Activated naive CD4-positive, alpha-beta T cell treated with anti-CD3 and anti-CD28 coated beads, Interleukin-2, amount 10 ng/mL, durations not matched to agents 7 days and 5 days (primary cell): ENCODE measurements around the gene COL6A1.
"Not testable (repeated sequence)": the region's sequence is repeated elsewhere in the genome, so short reads cannot be mapped to it uniquely, and the experiment has no call there.

ENCODE experiments used
- CTCF ChIA-PET: fragments of 350-600 bp; sonication (Branson Sonifier 250); formaldehyde crosslinking; loops from one replicate; lab custom pipeline; 2021; ENCODE audit warnings: antibody characterized with exemption; lab: Charles Lee
- DNase-seq: peaks from one replicate; pipeline ENCODE4 v3.0.0-alpha.2; 2020
- H3K27ac Mint-ChIP-seq: one replicate; pipeline ENCODE4 v1.8.0; 2021; ENCODE audit warnings: mild to moderate bottlenecking, moderate library complexity, mixed read lengths
- H3K27me3 Mint-ChIP-seq: one replicate; pipeline ENCODE4 v1.8.0; 2021; ENCODE audit warnings: mild to moderate bottlenecking, mixed read lengths
- H3K36me3 Mint-ChIP-seq: one replicate; pipeline ENCODE4 v1.8.0; 2021; ENCODE audit warnings: mixed read lengths
- H3K4me1 Mint-ChIP-seq: one replicate; pipeline ENCODE4 v1.8.0; 2021; ENCODE audit warnings: mixed read lengths
- H3K4me3 Mint-ChIP-seq: one replicate; pipeline ENCODE4 v1.8.0; 2021; ENCODE audit warnings: mild to moderate bottlenecking, moderate library complexity, mixed read lengths
- H3K9me3 Mint-ChIP-seq: one replicate; pipeline ENCODE4 v1.8.0; 2021; ENCODE audit warnings: mixed read lengths

Gene COL6A1

GRCh38 chr21:45969921-45970673 lies 11.5 kb upstream of the COL6A1 start:
- peaks cover 48% of the 10 kb centered on the region for H3K27me3 Mint-ChIP-seq
- CTCF ChIA-PET = interaction anchor here (0.6 to 0.8 kb wide), 2 partner anchors 383 to 632 kb away, joined by 3 to 4 read pairs; no protein-coding TSS in a partner anchor

GRCh38 chr21:45970674-45971615 lies 10.6 kb upstream of the COL6A1 start:
- H3K4me3 Mint-ChIP-seq = no peak overlapping the region
- H3K27me3 Mint-ChIP-seq = peaks cover 56% of the 10 kb centered on the region
- no peaks in the 10 kb centered on the region for H3K9me3 Mint-ChIP-seq
- CTCF ChIA-PET = interaction anchor here (0.8 kb wide), 1 partner anchor 631 kb away, joined by 3 read pairs; no protein-coding TSS in a partner anchor
- H3K27ac Mint-ChIP-seq = no peak overlapping the region
- H3K4me1 Mint-ChIP-seq = peaks cover 8% of the 10 kb centered on the region
- DNase-seq = peak; percentile 64
- H3K36me3 Mint-ChIP-seq = no peaks in the 10 kb centered on the region

More at GRCh38 chr21:45969921-45970673, 11.5 kb upstream of the COL6A1 start:
- no peak for DNase-seq
- no peaks in the 10 kb centered on the region for H3K9me3 Mint-ChIP-seq
- no peaks in the 10 kb centered on the region for H3K36me3 Mint-ChIP-seq
- peaks cover 4% of the 10 kb centered on the region for H3K4me1 Mint-ChIP-seq
- H3K27ac Mint-ChIP-seq = no peak overlapping the region
- no peak overlapping the region for H3K4me3 Mint-ChIP-seq

GRCh38 chr21:45971616-45972352 lies 9.8 kb upstream of the COL6A1 start:
- Mint-ChIP-seq H3K27ac (no peak overlapping the region), H3K4me3 (no peak overlapping the region)

GRCh38 chr21:45972353-45972715 lies 9.2 kb upstream of the COL6A1 start:
- H3K4me1 Mint-ChIP-seq = peaks cover 8% of the 10 kb centered on the region
- H3K27me3 Mint-ChIP-seq = peaks cover 70% of the 10 kb centered on the region
- no peak overlapping the region for H3K27ac Mint-ChIP-seq
- CTCF ChIA-PET = interaction anchor here (2.5 kb wide), 1 partner anchor 171 kb away, joined by 9 read pairs; no protein-coding TSS in a partner anchor
- DNase-seq = no peak
- H3K36me3 Mint-ChIP-seq = no peaks in the 10 kb centered on the region
- no peak overlapping the region for H3K4me3 Mint-ChIP-seq
- H3K9me3 Mint-ChIP-seq = no peaks in the 10 kb centered on the region

More at GRCh38 chr21:45971616-45972352, 9.8 kb upstream of the COL6A1 start:
- CTCF ChIA-PET = interaction anchor here (2.5 kb wide), 1 partner anchor 172 kb away, joined by 9 read pairs; no protein-coding TSS in a partner anchor
- H3K27me3 Mint-ChIP-seq = peaks cover 65% of the 10 kb centered on the region
- H3K36me3 Mint-ChIP-seq = no peaks in the 10 kb centered on the region
- H3K4me1 Mint-ChIP-seq = peaks cover 8% of the 10 kb centered on the region
- no peak for DNase-seq
- H3K9me3 Mint-ChIP-seq = no peaks in the 10 kb centered on the region

GRCh38 chr21:45972716-45973474 lies 8.7 kb upstream of the COL6A1 start:
- Mint-ChIP-seq H3K9me3 (no peaks in the 10 kb centered on the region), H3K36me3 (no peaks in the 10 kb centered on the region), H3K4me3 (no peak overlapping the region), H3K4me1 (peaks cover 8% of the 10 kb centered on the region), H3K27me3 (peaks cover 73% of the 10 kb centered on the region), H3K27ac (no peak overlapping the region)
- no peak for DNase-seq
- CTCF ChIA-PET = interaction anchor here (0.8 to 2.5 kb wide), 4 partner anchors 10 to 306 kb away, joined by 3 to 9 read pairs (median 4); no protein-coding TSS in a partner anchor

- Mint-ChIP-seq H3K4me1 (peaks cover 12% of the 10 kb centered on the region), H3K36me3 (no peaks in the 10 kb centered on the region), H3K9me3 (no peaks in the 10 kb centered on the region), H3K27ac (no peak overlapping the region), H3K27me3 (peaks cover 78% of the 10 kb centered on the region), H3K4me3 (peak overlapping the region; percentile 77)
- DNase-seq = peak; percentile 85
- CTCF ChIA-PET = interaction anchor here (0.6 to 2.5 kb wide), 6 partner anchors 9 to 530 kb away, joined by 3 to 9 read pairs (median 4); no protein-coding TSS in a partner anchor
Measured at GRCh38 chr21:45973475-45974072, 8.0 kb upstream of the COL6A1 start.

- no peaks in the 10 kb centered on the region for H3K36me3 Mint-ChIP-seq
- peaks cover 12% of the 10 kb centered on the region for H3K4me1 Mint-ChIP-seq
- H3K27ac Mint-ChIP-seq = no peak overlapping the region
- DNase-seq = no peak
- H3K27me3 Mint-ChIP-seq = peaks cover 84% of the 10 kb centered on the region
- H3K9me3 Mint-ChIP-seq = no peaks in the 10 kb centered on the region
- CTCF ChIA-PET = interaction anchor here (0.6 to 2.5 kb wide), 6 partner anchors 8 to 531 kb away, joined by 3 to 9 read pairs (median 4); no protein-coding TSS in a partner anchor
- H3K4me3 Mint-ChIP-seq = peak overlapping the region; percentile 77
Measured at GRCh38 chr21:45974073-45975019, 7.2 kb upstream of the COL6A1 start.

- no peaks in the 10 kb centered on the region for H3K9me3 Mint-ChIP-seq
- H3K4me3 Mint-ChIP-seq = no peak overlapping the region
- H3K4me1 Mint-ChIP-seq = peaks cover 16% of the 10 kb centered on the region
- H3K27me3 Mint-ChIP-seq = peaks cover 84% of the 10 kb centered on the region
- CTCF ChIA-PET = interaction anchor here (0.7 kb wide), 1 partner anchor 24 kb away, joined by 4 read pairs; no protein-coding TSS in a partner anchor
- no peak for DNase-seq
- no peak overlapping the region for H3K27ac Mint-ChIP-seq
- H3K36me3 Mint-ChIP-seq = no peaks in the 10 kb centered on the region
Measured at GRCh38 chr21:45975020-45975666, 6.4 kb upstream of the COL6A1 start.

GRCh38 chr21:45975667-45976409 lies 5.7 kb upstream of the COL6A1 start:
- H3K9me3 Mint-ChIP-seq, H3K36me3 Mint-ChIP-seq, H3K4me3 Mint-ChIP-seq, DNase-seq, CTCF ChIA-PET, H3K27ac Mint-ChIP-seq: not testable (repeated sequence)
- Mint-ChIP-seq H3K4me1 (peaks cover 16% of the 10 kb centered on the region), H3K27me3 (peaks cover 78% of the 10 kb centered on the region)

GRCh38 chr21:45976701-45977311 lies 4.8 kb upstream of the COL6A1 start:
- H3K36me3 Mint-ChIP-seq = no peaks in the 10 kb centered on the region
- DNase-seq = no peak
- CTCF ChIA-PET = no interaction called here
- no peak overlapping the region for H3K27ac Mint-ChIP-seq
- no peaks in the 10 kb centered on the region for H3K9me3 Mint-ChIP-seq
- H3K27me3 Mint-ChIP-seq = peaks cover 69% of the 10 kb centered on the region
- no peak overlapping the region for H3K4me3 Mint-ChIP-seq
- H3K4me1 Mint-ChIP-seq = peaks cover 16% of the 10 kb centered on the region

GRCh38 chr21:45977396-45977795 lies 4.2 kb upstream of the COL6A1 start:
- no peaks in the 10 kb centered on the region for H3K36me3 Mint-ChIP-seq
- H3K27ac Mint-ChIP-seq = no peak overlapping the region
- H3K27me3 Mint-ChIP-seq = peaks cover 68% of the 10 kb centered on the region
- CTCF ChIA-PET = no interaction called here
- no peaks in the 10 kb centered on the region for H3K9me3 Mint-ChIP-seq
- no peak overlapping the region for H3K4me3 Mint-ChIP-seq
- no peak for DNase-seq
- peaks cover 16% of the 10 kb centered on the region for H3K4me1 Mint-ChIP-seq
